ENCODE data around the gene CRADD.
"Not testable (repeated sequence)": the region's sequence is repeated elsewhere in the genome, so short reads cannot be mapped to it uniquely, and the experiment has no call there.

The CRADD gene

DNA sequence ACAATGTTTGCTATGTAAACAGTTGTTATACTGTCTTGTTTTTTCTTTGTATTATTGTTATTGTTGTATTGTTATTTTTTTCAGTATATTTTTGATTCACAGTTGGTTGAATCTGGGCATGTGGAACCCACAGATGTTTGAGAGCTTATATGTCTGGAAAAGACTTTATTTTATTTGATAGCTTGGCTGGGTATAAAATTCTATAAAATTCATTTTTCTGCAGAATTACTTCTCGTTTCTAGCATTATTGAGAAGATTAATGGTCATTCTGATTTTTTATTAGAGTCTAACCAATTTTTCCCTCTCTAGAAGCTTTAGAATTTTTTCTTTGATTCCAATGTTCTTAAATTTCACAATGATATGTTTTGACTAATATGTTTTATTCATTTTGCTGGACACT is 188.6 kb downstream of the CRADD start:
- no peak overlapping the region for H3K9ac ChIP-seq
- H3K36me3 ChIP-seq (ENCODE audit: control insufficient read depth, insufficient read depth, low read length) = no peaks in the 10 kb centered on the region
- H3K4me2 ChIP-seq (ENCODE audit: low read length) = no peak overlapping the region
- no peak overlapping the region for H2AFZ ChIP-seq
- H3K4me1 ChIP-seq = no peaks in the 10 kb centered on the region
- H3K27me3 ChIP-seq (ENCODE audit: control insufficient read depth, insufficient read depth, low read length) = no peaks in the 10 kb centered on the region
- TF ChIP-seq CTCF (IDR thresholded peaks at IDR 0.05) = no peak
- no peak overlapping the region for H3K4me3 ChIP-seq (ENCODE audit: low read depth, low read length)
- no peak overlapping the region for H3K27ac ChIP-seq
- H3K9me3 ChIP-seq (ENCODE audit: control insufficient read depth, low read length) = no peaks in the 10 kb centered on the region
- H3K79me2 ChIP-seq = no peaks in the 10 kb centered on the region

GRCh38 chr12:93868771-93869170 is 191.6 kb downstream of the CRADD start:
- no peaks in the 10 kb centered on the region for H3K79me2 ChIP-seq
- H3K9ac ChIP-seq = no peak overlapping the region
- no peak overlapping the region for H3K4me2 ChIP-seq (ENCODE audit: low read length)
- no peak overlapping the region for H3K4me3 ChIP-seq (ENCODE audit: low read depth, low read length)
- no peaks in the 10 kb centered on the region for H3K36me3 ChIP-seq (ENCODE audit: control insufficient read depth, insufficient read depth, low read length)
- H3K27me3 ChIP-seq (ENCODE audit: control insufficient read depth, insufficient read depth, low read length) = no peaks in the 10 kb centered on the region
- no peaks in the 10 kb centered on the region for H3K4me1 ChIP-seq
- no peak overlapping the region for H3K27ac ChIP-seq
- no peaks in the 10 kb centered on the region for H3K9me3 ChIP-seq (ENCODE audit: control insufficient read depth, low read length)
- TF ChIP-seq CTCF (IDR thresholded peaks at IDR 0.05) = no peak
- H2AFZ ChIP-seq = no peak overlapping the region

DNA sequence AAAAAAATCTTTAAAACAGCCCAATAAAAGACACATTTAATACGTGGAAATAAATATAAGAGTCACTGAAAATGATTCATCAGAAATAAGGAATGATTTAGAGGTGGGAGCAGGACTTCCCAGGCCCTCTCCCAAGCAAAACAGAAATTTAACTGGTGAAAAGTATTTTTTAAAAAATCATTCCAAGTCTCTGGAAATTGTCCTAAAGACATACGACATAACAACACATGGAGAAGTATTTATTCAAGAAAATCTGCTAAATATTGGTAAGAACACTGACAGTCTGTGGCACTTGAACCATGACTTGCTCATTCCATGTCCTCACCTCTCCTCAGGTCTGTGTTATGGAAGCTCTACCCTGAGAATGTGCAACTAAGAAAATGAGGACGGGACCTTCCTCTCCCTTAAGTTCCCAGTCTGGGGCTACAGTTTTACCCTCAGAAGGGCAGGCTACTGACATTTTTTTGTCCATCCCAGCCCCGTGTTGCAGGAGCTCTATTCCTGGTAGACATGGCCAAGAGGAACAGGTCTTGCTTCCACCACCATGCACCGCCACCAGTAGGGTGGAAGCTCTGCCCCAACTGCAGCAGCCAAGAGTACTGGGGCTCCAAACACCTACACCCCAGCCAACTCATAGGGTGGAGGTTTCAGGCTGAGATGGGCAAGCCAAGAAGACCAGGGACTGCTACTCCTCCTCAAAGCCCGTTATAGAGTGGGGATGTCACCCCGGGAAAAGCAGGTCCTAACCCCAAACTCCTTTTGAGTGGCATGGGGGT is 193.0 kb downstream of the CRADD start:
- H3K36me3 ChIP-seq (ENCODE audit: control insufficient read depth, insufficient read depth, low read length) = no peaks in the 10 kb centered on the region
- H3K27me3 ChIP-seq (ENCODE audit: control insufficient read depth, insufficient read depth, low read length) = no peaks in the 10 kb centered on the region
- H3K9me3 ChIP-seq (ENCODE audit: control insufficient read depth, low read length) = no peaks in the 10 kb centered on the region
- H3K4me2 ChIP-seq (ENCODE audit: low read length) = no peak overlapping the region
- H3K27ac ChIP-seq = no peak overlapping the region
- H2AFZ ChIP-seq = no peak overlapping the region
- no peak overlapping the region for H3K9ac ChIP-seq
- TF ChIP-seq CTCF (IDR thresholded peaks at IDR 0.05) = no peak
- H3K4me1 ChIP-seq = no peaks in the 10 kb centered on the region
- H3K4me3 ChIP-seq (ENCODE audit: low read depth, low read length) = no peak overlapping the region
- H3K79me2 ChIP-seq = no peaks in the 10 kb centered on the region

- H3K36me3 ChIP-seq (ENCODE audit: control insufficient read depth, insufficient read depth, low read length); H3K4me1 ChIP-seq; H3K27ac ChIP-seq; H3K9ac ChIP-seq; H3K79me2 ChIP-seq; H2AFZ ChIP-seq; H3K4me2 ChIP-seq (ENCODE audit: low read length); H3K4me3 ChIP-seq (ENCODE audit: low read depth, low read length); H3K9me3 ChIP-seq (ENCODE audit: control insufficient read depth, low read length); H3K27me3 ChIP-seq (ENCODE audit: control insufficient read depth, insufficient read depth, low read length): not testable (repeated sequence)
Measured at GRCh38 chr12:93871566-93871965, 194.4 kb downstream of the CRADD start.

DNA sequence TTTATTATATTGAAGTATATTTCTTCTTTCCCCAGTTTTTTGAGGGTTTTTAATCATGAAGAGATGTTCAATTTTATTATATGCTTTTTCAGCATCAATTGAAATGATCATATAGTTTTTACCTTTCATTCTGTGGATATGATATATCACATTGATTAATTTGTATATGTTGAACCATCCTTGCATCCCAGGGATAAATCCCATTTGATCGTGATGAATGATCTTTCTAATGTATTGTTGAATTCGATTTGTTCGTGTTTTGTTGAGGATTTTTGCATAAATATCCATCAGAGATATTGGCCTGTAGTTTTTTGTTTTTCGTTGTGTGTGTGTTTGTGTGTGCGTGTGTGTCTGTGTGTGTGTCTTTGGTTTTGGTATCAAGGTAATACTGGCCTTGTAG is 196.4 kb downstream of the CRADD start:
- no peaks in the 10 kb centered on the region for H3K9me3 ChIP-seq (ENCODE audit: control insufficient read depth, low read length)

More for the DNA sequence above, 196.4 kb downstream of the CRADD start:
- Histone ChIP-seq H3K9ac (no peak overlapping the region), H3K79me2 (no peaks in the 10 kb centered on the region), H3K4me2 (ENCODE audit: low read length) (no peak overlapping the region), H3K27ac (no peak overlapping the region), H3K27me3 (ENCODE audit: control insufficient read depth, insufficient read depth, low read length) (no peaks in the 10 kb centered on the region), H3K4me1 (no peaks in the 10 kb centered on the region), H2AFZ (no peak overlapping the region), H3K4me3 (ENCODE audit: low read depth, low read length) (no peak overlapping the region), H3K36me3 (ENCODE audit: control insufficient read depth, insufficient read depth, low read length) (no peaks in the 10 kb centered on the region)
- no peak for TF ChIP-seq CTCF (IDR thresholded peaks at IDR 0.05)

Measured in parathyroid adenoma (tissue), 2 donors.